IMR-90 (cell line): Measurements from ENCODE around the gene DENND1A. TPM values are rescaled to one million over a fixed set of nuclear protein-coding genes. Genes with fewer than 3 reads are reported as not detected.

ENCODE experiments used
- ATAC-seq: fragments of 200-7000 bp; cut with Tn5 transposase; 2 replicates; pipeline ENCODE4 v1.9.1; 2020; ENCODE audit warnings: low read depth, mild to moderate bottlenecking, moderate library complexity
- BruUV-seq: library from RNA; stranded (reverse); fragments of 400-500 nt; replicated peaks from 2 replicates; lab custom pipeline; 2021; lab: Mats Ljungman, UMichigan
- CTCF ChIA-PET: fragments of 300-600 bp; formaldehyde crosslinking; extraction: SDS; loops from one replicate; lab custom pipeline; 2021; ENCODE audit warnings: antibody characterized with exemption; lab: Yijun Ruan, JAX
- POLR2A ChIA-PET: fragments of 300-600 bp; sonication (Branson Sonifier 250); formaldehyde crosslinking; loops from one replicate; lab custom pipeline; 2022; ENCODE audit warnings: antibody characterized with exemption; ENCODE audit not compliant: unreplicated experiment; lab: Charles Lee
- DNase-seq: peaks from one replicate; pipeline ENCODE4 v3.0.0; 2013
- H2AFZ ChIP-seq: replicated peaks from 2 replicates; pipeline ENCODE3; 2013; ENCODE audit warnings: low read length, mild to moderate bottlenecking; ENCODE audit not compliant: poor library complexity
- H2AK5ac ChIP-seq: 2 replicates; pipeline ENCODE4 v1.6.1; 2013; ENCODE audit warnings: low read depth, low read length, inconsistent platforms
- H2AK9ac ChIP-seq: replicated peaks from 2 replicates; pipeline ENCODE3; 2013; ENCODE audit warnings: mild to moderate bottlenecking, low read depth, low read length, moderate library complexity; ENCODE audit not compliant: poor library complexity
- H2BK120ac ChIP-seq: 2 replicates; pipeline ENCODE4 v1.6.1; 2013; ENCODE audit warnings: low read depth, low read length, inconsistent platforms
- H2BK15ac ChIP-seq: 3 replicates; pipeline ENCODE4 v1.6.1; 2013; ENCODE audit warnings: low read depth, low read length, inconsistent platforms
- H2BK20ac ChIP-seq: 2 replicates; pipeline ENCODE4 v1.6.1; 2013; ENCODE audit warnings: low read depth, mild to moderate bottlenecking, inconsistent platforms, low read length, moderate library complexity
- H2BK5ac ChIP-seq: 2 replicates; pipeline ENCODE4 v1.6.1; 2013; ENCODE audit warnings: mild to moderate bottlenecking, low read depth, low read length, inconsistent platforms; ENCODE audit not compliant: poor library complexity, severe bottlenecking
- H3K14ac ChIP-seq: replicated peaks from 2 replicates; pipeline ENCODE4 v1.6.1; 2013; ENCODE audit warnings: low read depth, low read length, inconsistent platforms
- H3K18ac ChIP-seq: 2 replicates; pipeline ENCODE4 v1.6.1; 2013; ENCODE audit warnings: low read depth, low read length, control low read depth
- H3K23ac ChIP-seq: 2 replicates; pipeline ENCODE4 v1.6.1; 2013; ENCODE audit warnings: low read depth, low read length, inconsistent platforms
- H3K27ac ChIP-seq: 2 replicates; pipeline ENCODE4 v1.5.1; 2013; ENCODE audit warnings: mild to moderate bottlenecking, control low read depth, low read length; ENCODE audit not compliant: insufficient read depth
- H3K27me3 ChIP-seq: 2 replicates; pipeline ENCODE4 v1.6.1; 2013; ENCODE audit warnings: low read length; ENCODE audit not compliant: control insufficient read depth, insufficient read depth
- H3K36me3 ChIP-seq: 2 replicates; pipeline ENCODE4 v1.6.1; 2013; ENCODE audit warnings: low read length, mixed read lengths; ENCODE audit not compliant: control insufficient read depth, insufficient read depth
- H3K4ac ChIP-seq: 2 replicates; pipeline ENCODE4 v1.6.1; 2013; ENCODE audit warnings: low read depth, low read length, inconsistent platforms
- H3K4me1 ChIP-seq: 2 replicates; pipeline ENCODE4 v1.6.1; 2013; ENCODE audit warnings: low read length, mixed read lengths; ENCODE audit not compliant: control insufficient read depth, insufficient read depth
- H3K4me2 ChIP-seq: 2 replicates; pipeline ENCODE4 v1.6.1; 2013; ENCODE audit warnings: low read depth, mild to moderate bottlenecking, control low read depth, low read length, moderate library complexity
- H3K4me3 ChIP-seq: 2 replicates; pipeline ENCODE4 v1.5.1; 2013; ENCODE audit warnings: low read depth, mild to moderate bottlenecking, control low read depth, low read length, moderate library complexity; ENCODE audit not compliant: insufficient read depth
- H3K56ac ChIP-seq: 2 replicates; pipeline ENCODE4 v1.6.1; 2013; ENCODE audit warnings: low read length, inconsistent platforms; ENCODE audit not compliant: insufficient read depth; ENCODE audit errors: extremely low read depth
- H3K79me1 ChIP-seq, 2 experiments: 2 replicates each; pipeline ENCODE4 v1.6.1; 2013; ENCODE audit warnings: low read length in 2 of 2, inconsistent platforms in 1 of 2, low read depth in 1 of 2
- H3K9ac ChIP-seq: 2 replicates; pipeline ENCODE4 v1.6.1; 2013; ENCODE audit warnings: low read depth, low read length, control low read depth
- H3K9me1 ChIP-seq: 2 replicates; pipeline ENCODE4 v1.6.1; 2013; ENCODE audit warnings: low read length, inconsistent platforms; ENCODE audit not compliant: insufficient read depth
- H3K9me3 ChIP-seq: 2 replicates; pipeline ENCODE4 v1.6.1; 2013; ENCODE audit warnings: low read length; ENCODE audit not compliant: control insufficient read depth, insufficient read depth
- H4K20me1 ChIP-seq: 2 replicates; pipeline ENCODE4 v1.6.1; 2013; ENCODE audit warnings: low read length, inconsistent platforms; ENCODE audit not compliant: insufficient read depth
- H4K5ac ChIP-seq: 2 replicates; pipeline ENCODE4 v1.6.1; 2013; ENCODE audit warnings: mild to moderate bottlenecking, low read depth, low read length, control low read depth
- H4K8ac ChIP-seq, 2 experiments: 2 replicates each; pipeline ENCODE4 v1.6.1; 2013; ENCODE audit warnings: low read depth in 2 of 2, low read length in 2 of 2, control low read depth in 1 of 2, inconsistent platforms in 1 of 2
- H4K91ac ChIP-seq: 2 replicates; pipeline ENCODE4 v1.6.1; 2013; ENCODE audit warnings: low read depth, low read length, inconsistent platforms; ENCODE audit not compliant: insufficient read depth
- CEBPB ChIP-seq: IDR thresholded peaks from 2 replicates; pipeline ENCODE4 v1.6.1; 2012; ENCODE audit warnings: low read depth, low read length, improper control_type of control experiment
- FOS ChIP-seq: fragments of 150-350 bp; IDR thresholded peaks from 2 replicates; pipeline ENCODE4 v1.6.1; 2016; ENCODE audit warnings: low read depth, low read length
- MAFK ChIP-seq: IDR thresholded peaks from 2 replicates; pipeline ENCODE4 v1.6.1; 2012; ENCODE audit warnings: low read depth, low read length, improper control_type of control experiment
- POLR2A ChIP-seq: IDR thresholded peaks from 2 replicates; pipeline ENCODE4 v1.6.1; 2012; ENCODE audit warnings: mild to moderate bottlenecking, low read depth, low read length
- RCOR1 ChIP-seq: IDR thresholded peaks from 2 replicates; pipeline ENCODE4 v1.6.1; 2012; ENCODE audit warnings: mild to moderate bottlenecking, low read length, improper control_type of control experiment; ENCODE audit not compliant: insufficient replicate concordance
- SMC3 ChIP-seq: fragments of 150-350 bp; IDR thresholded peaks from 2 replicates; pipeline ENCODE4 v1.6.1; 2016; ENCODE audit warnings: low read depth, mild to moderate bottlenecking, antibody characterized with exemption, low read length, moderate library complexity
- WGBS, 2 experiments: methylation state at CpG; one replicate each; pipeline versions ENCODE4 v1.1.5 to v1.1.7; 2013; ENCODE audit warnings: missing lambda C conversion rate in 2 of 2; ENCODE audit not compliant: insufficient read length in 1 of 2; ENCODE audit errors: extremely low coverage in 2 of 2; 5-methylcytosine and 5-hydroxymethylcytosine counted together
- dilution Hi-C: fragments of 300-500 bp; cut with HindIII; formaldehyde crosslinking; loops from one replicate; pipeline ENCODE4 v1.14.3; 2018; ENCODE audit warnings: low sequenced_read_pairs; ENCODE audit not compliant: unreplicated experiment
- in situ Hi-C: fragments of 300-500 bp; cut with MboI; formaldehyde crosslinking; loops from 3 replicates; pipeline ENCODE4 v1.14.3; 2019; ENCODE audit warnings: low sequenced_read_pairs, inconsistent platforms, mixed read lengths
- intact Hi-C: fragments of 100-400 bp; cut with micrococcal nuclease; formaldehyde crosslinking; loops from 2 replicates; pipeline ENCODE4 v1.10.0; 2022
- polyA plus RNA-seq, 3 experiments: library from polyadenylated mRNA; depleted of rRNA; stranded (reverse); fragments of >200 nt; gene quantifications; 2 replicates each; pipeline ENCODE4 v1.2.3, GENCODE V29; 2012; ENCODE audit warnings: low replicate concordance in 1 of 3
- total RNA-seq: library from RNA; depleted of rRNA; stranded (reverse); fragments of >200 nt; gene quantifications from 2 replicates; pipeline ENCODE4 v1.2.3, GENCODE V29; 2012
- TF ChIP-seq, protein P1 (sequence below): fragments of 150-350 bp; IDR thresholded peaks from 2 replicates; pipeline ENCODE4 v1.6.1; 2016; ENCODE audit warnings: low read depth, mild to moderate bottlenecking, low read length, moderate library complexity, borderline replicate concordance
- TF ChIP-seq, protein P2 (sequence below): conservative IDR thresholded peaks from 2 replicates; pipeline ENCODE4 v1.5.1; 2012; ENCODE audit warnings: mild to moderate bottlenecking, low read depth, low read length, improper control_type of control experiment
- TF ChIP-seq, protein P3 (sequence below): fragments of 150-350 bp; IDR thresholded peaks from 2 replicates; pipeline ENCODE4 v1.6.1; 2017; ENCODE audit warnings: mild to moderate bottlenecking, antibody characterized with exemption, low read length, low read depth

The DENND1A gene
- total and polyA plus RNA-seq, 2 of the 4 experiments (the other 2 are of a cell fraction): 21.4 to 27.6 TPM

DNA sequence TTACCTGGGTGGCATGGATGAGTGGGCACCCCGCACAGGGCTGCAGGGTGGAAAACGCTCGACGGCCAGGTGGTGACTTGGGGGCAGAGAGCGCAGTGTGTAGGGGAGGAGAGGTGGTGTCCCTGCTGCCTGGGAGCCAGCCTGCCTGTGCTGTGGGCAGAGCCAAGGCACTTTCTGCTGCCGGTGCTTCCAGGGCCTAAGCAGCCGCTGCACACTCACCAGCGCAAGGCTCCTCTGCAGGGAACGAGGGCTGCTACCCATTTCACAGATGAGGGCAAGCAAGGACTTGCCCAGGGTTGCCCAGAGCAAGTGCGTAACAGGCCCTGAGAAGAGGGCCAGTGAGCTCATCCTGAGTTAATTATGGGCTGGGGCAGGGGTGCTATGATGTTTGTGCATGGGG lies 511.4 kb downstream of the DENND1A start:
- no TSS peak for BruUV-seq
- no peaks in the 10 kb centered on the region for H3K4me1 ChIP-seq
- no peak overlapping the region for H3K4me2 ChIP-seq
- H4K91ac ChIP-seq: no peak overlapping the region
- no peak overlapping the region for H3K9ac ChIP-seq
- no peak overlapping the region for H4K5ac ChIP-seq
- no peak overlapping the region for H3K14ac ChIP-seq
- no peaks in the 10 kb centered on the region for H3K9me1 ChIP-seq
- in situ Hi-C loops (no loop called here), intact Hi-C loops (no loop called here), dilution Hi-C loops (no loop called here)
- no peaks in the 10 kb centered on the region for H3K27me3 ChIP-seq
- H2BK20ac ChIP-seq: no peak overlapping the region
- no peaks in the 10 kb centered on the region for H3K79me1 ChIP-seq
- no peak overlapping the region for H2BK5ac ChIP-seq
- H2BK120ac ChIP-seq: no peak overlapping the region
- H3K56ac ChIP-seq: no peak overlapping the region
- H2BK15ac ChIP-seq: no peak overlapping the region
- ATAC-seq (no peak), DNase-seq (no peak)
- H2AK9ac ChIP-seq: no peak overlapping the region
- H3K36me3 ChIP-seq: no peaks in the 10 kb centered on the region
- POLR2A ChIA-PET: no interaction called here
- no peak overlapping the region for H2AK5ac ChIP-seq
- no peaks in the 10 kb centered on the region for H3K9me3 ChIP-seq
- H3K4me3 ChIP-seq: no peak overlapping the region
- TF ChIP-seq CEBPB (no peak), MAFK (no peak), RCOR1 (no peak), POLR2A (no peak), FOS (no peak), SMC3 (no peak)
- TF ChIP-seq, protein P1, sequence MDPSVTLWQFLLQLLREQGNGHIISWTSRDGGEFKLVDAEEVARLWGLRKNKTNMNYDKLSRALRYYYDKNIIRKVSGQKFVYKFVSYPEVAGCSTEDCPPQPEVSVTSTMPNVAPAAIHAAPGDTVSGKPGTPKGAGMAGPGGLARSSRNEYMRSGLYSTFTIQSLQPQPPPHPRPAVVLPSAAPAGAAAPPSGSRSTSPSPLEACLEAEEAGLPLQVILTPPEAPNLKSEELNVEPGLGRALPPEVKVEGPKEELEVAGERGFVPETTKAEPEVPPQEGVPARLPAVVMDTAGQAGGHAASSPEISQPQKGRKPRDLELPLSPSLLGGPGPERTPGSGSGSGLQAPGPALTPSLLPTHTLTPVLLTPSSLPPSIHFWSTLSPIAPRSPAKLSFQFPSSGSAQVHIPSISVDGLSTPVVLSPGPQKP: no peak
- TF ChIP-seq, protein P2, sequence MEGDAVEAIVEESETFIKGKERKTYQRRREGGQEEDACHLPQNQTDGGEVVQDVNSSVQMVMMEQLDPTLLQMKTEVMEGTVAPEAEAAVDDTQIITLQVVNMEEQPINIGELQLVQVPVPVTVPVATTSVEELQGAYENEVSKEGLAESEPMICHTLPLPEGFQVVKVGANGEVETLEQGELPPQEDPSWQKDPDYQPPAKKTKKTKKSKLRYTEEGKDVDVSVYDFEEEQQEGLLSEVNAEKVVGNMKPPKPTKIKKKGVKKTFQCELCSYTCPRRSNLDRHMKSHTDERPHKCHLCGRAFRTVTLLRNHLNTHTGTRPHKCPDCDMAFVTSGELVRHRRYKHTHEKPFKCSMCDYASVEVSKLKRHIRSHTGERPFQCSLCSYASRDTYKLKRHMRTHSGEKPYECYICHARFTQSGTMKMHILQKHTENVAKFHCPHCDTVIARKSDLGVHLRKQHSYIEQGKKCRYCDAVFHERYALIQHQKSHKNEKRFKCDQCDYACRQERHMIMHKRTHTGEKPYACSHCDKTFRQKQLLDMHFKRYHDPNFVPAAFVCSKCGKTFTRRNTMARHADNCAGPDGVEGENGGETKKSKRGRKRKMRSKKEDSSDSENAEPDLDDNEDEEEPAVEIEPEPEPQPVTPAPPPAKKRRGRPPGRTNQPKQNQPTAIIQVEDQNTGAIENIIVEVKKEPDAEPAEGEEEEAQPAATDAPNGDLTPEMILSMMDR: no peak
- TF ChIP-seq, protein P3, sequence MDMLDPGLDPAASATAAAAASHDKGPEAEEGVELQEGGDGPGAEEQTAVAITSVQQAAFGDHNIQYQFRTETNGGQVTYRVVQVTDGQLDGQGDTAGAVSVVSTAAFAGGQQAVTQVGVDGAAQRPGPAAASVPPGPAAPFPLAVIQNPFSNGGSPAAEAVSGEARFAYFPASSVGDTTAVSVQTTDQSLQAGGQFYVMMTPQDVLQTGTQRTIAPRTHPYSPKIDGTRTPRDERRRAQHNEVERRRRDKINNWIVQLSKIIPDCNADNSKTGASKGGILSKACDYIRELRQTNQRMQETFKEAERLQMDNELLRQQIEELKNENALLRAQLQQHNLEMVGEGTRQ: no peak
- H2AFZ ChIP-seq: no peak overlapping the region
- no peak overlapping the region for H3K4ac ChIP-seq
- H4K8ac ChIP-seq: no peak overlapping the region
- CTCF ChIA-PET: no interaction called here
- no peak overlapping the region for H3K18ac ChIP-seq
- H4K20me1 ChIP-seq: no peaks in the 10 kb centered on the region; the same call in 1 of the 2 replicates
- H3K23ac ChIP-seq: no peak overlapping the region
- WGBS, 2 experiments: 100% methylated on average over 1 of the region's 10 CpGs; no CpG with 5 or more reads in 1 of the 2 experiments
- no peak overlapping the region for H3K27ac ChIP-seq
